ENCODE results near the gene GLYR1. TPM values are rescaled to one million over a fixed set of nuclear protein-coding genes. Genes with fewer than 3 reads are reported as not detected.
A peak's percentile ranks its signal among the peaks of the same experiment; 100 is the strongest.

GLYR1 gene
- total RNA-seq, 4 donors from 2014 or later: 57.5 to 168 (median 66.9) TPM

- Histone ChIP-seq H3K9me3 (no peaks in the 10 kb centered on the region), H3K4me3 (no peak overlapping the region), H3K27ac (no peak overlapping the region), H3K4me1 (peaks cover 0 to 21% (median 2%) of the 10 kb centered on the region in 4 donors), H3K36me3 (peaks cover 0 to 70% (median 0%) of the 10 kb centered on the region in 3 donors), H3K27me3 (no peaks in the 10 kb centered on the region)
- DNase-seq: no peak
- TF ChIP-seq CTCF (IDR thresholded peaks at IDR 0.05): no peak
- no peak for TF ChIP-seq POLR2A (IDR thresholded peaks at IDR 0.05)
These were observed 8.3 kb upstream of the GLYR1 start for GRCh38 chr16:4855371-4855770.

GRCh38 chr16:4852221-4852872 lies 5.3 kb upstream of the GLYR1 start:
- Histone ChIP-seq H3K4me1 (peaks cover 4 to 41% (median 11%) of the 10 kb centered on the region in 4 donors), H3K27me3 (no peaks in the 10 kb centered on the region), H3K9me3 (no peaks in the 10 kb centered on the region), H3K27ac (peak overlapping the region in 1 of 4 donors; percentile 61), H3K36me3 (peaks cover 0 to 40% (median 0%) of the 10 kb centered on the region in 3 donors), H3K4me3 (no peak overlapping the region)
- DNase-seq: peak in 1 of 3 donors; percentile 52
- no peak for TF ChIP-seq POLR2A (IDR thresholded peaks at IDR 0.05)
- no peak for TF ChIP-seq CTCF (IDR thresholded peaks at IDR 0.05)

DNA sequence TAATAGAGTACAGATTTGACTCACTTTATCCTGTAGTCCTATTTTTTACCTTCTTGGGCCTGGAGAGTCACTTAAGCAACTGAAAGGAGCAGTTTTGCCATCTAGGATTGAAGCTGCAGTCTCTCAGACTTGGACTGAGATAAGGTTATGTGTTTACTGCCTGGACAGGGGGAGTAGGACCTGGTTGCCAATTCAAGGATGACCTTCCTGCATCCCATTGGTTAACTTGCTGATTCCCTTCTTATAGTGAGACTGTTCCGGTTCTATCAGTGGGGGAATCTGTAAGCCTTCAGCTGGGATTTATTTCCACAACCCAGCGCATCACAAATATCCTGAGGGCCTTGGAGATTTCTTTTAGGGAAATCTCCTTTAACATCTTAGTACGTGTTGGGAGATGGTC lies 3.1 kb upstream of the GLYR1 start:
- Histone ChIP-seq H3K27ac (no peak overlapping the region), H3K4me1 (peaks cover 4 to 53% (median 15%) of the 10 kb centered on the region in 4 donors), H3K36me3 (peaks cover 0 to 23% (median 0%) of the 10 kb centered on the region in 3 donors), H3K4me3 (no peak overlapping the region), H3K9me3 (no peaks in the 10 kb centered on the region), H3K27me3 (no peaks in the 10 kb centered on the region)
- TF ChIP-seq POLR2A (IDR thresholded peaks at IDR 0.05): no peak
- TF ChIP-seq CTCF (IDR thresholded peaks at IDR 0.05): no peak
- no peak for DNase-seq

GRCh38 chr16:4847774-4848587 lies 893 bp upstream of the GLYR1 start:
- peak overlapping the region; percentile 93 to 98 (median 96) for H3K27ac ChIP-seq
- TF ChIP-seq CTCF (IDR thresholded peaks at IDR 0.05) (no peak), POLR2A (IDR thresholded peaks at IDR 0.05) (no peak)
- H3K27me3 ChIP-seq: no peaks in the 10 kb centered on the region
- H3K4me1 ChIP-seq: peaks cover 4 to 54% (median 15%) of the 10 kb centered on the region in 4 donors
- no peaks in the 10 kb centered on the region for H3K9me3 ChIP-seq
- peak; percentile 28 to 76 (median 67) for DNase-seq
- peak overlapping the region; percentile 74 to 86 (median 80) for H3K4me3 ChIP-seq
- peaks cover 0 to 26% (median 0%) of the 10 kb centered on the region in 3 donors for H3K36me3 ChIP-seq

DNA sequence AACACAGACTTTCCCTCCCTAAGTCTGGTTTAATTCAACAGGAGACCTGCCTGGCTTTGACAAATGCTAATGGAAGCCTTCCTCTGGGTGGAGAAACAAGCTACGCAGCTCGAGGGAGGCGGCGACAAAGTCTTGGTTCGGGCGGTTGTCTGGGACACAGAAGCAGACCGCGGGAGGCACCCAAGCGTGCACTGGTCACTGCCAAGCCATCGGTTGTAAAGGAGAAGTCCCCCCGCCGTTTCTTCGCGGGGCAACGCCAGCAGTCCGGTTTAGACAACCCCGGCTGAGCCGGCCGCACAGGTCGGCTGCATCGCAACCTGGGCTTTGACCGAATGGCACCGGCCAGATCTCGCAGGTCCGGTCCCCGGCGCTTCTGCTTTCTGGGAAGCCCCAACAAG lies 586 bp downstream of the GLYR1 start:
- peak; percentile 55 to 79 (median 72) for DNase-seq
- TF ChIP-seq POLR2A (IDR thresholded peaks at IDR 0.05) (peak in 1 of 2 donors; percentile 11), CTCF (IDR thresholded peaks at IDR 0.05) (no peak)
- Histone ChIP-seq H3K4me1 (peaks cover 0 to 43% (median 15%) of the 10 kb centered on the region in 4 donors), H3K4me3 (peak overlapping the region; percentile 74 to 86 (median 80)), H3K9me3 (no peaks in the 10 kb centered on the region), H3K36me3 (peaks cover 0 to 38% (median 0%) of the 10 kb centered on the region in 3 donors), H3K27ac (peak overlapping the region; percentile 93 to 98 (median 96)), H3K27me3 (no peaks in the 10 kb centered on the region)

All from Peyer's patch (tissue), 4 donors.